WTC11 (cell line): ENCODE results near the gene ERBB4. TPM values are rescaled to one million over a fixed set of nuclear protein-coding genes. Genes with fewer than 3 reads are reported as not detected.

Source experiments
- ATAC-seq: fragments of 200-7000 bp; cut with Tn5 transposase; 2 replicates; pipeline ENCODE4 v1.10.0; 2021; ENCODE audit warnings: mild to moderate bottlenecking, moderate library complexity
- CTCF ChIA-PET: fragments of 300-600 bp; sonication (Branson Sonifier 250); formaldehyde crosslinking; loops from one replicate; lab custom pipeline; 2021; ENCODE audit warnings: antibody characterized with exemption; lab: Charles Lee
- POLR2A ChIA-PET: fragments of 350-600 bp; sonication (Branson Sonifier 250); formaldehyde crosslinking; loops from one replicate; lab custom pipeline; 2021; ENCODE audit warnings: antibody characterized with exemption; lab: Charles Lee
- DNase-seq: peaks from one replicate; pipeline ENCODE4 v3.0.0; 2021; ENCODE audit warnings: low spot score
- H3K27ac Mint-ChIP-seq: 2 replicates; pipeline ENCODE4 v1.8.0; 2021; ENCODE audit warnings: mixed read lengths
- H3K27me3 Mint-ChIP-seq: 2 replicates; pipeline ENCODE4 v1.8.0; 2021; ENCODE audit warnings: low read depth, mild to moderate bottlenecking, moderate library complexity, mixed read lengths
- H3K36me3 Mint-ChIP-seq: 2 replicates; pipeline ENCODE4 v1.8.0; 2021; ENCODE audit warnings: mixed read lengths
- H3K4me1 Mint-ChIP-seq: 2 replicates; pipeline ENCODE4 v1.8.0; 2022; ENCODE audit warnings: mixed read lengths
- H3K4me3 Mint-ChIP-seq: 2 replicates; pipeline ENCODE4 v1.8.0; 2021; ENCODE audit warnings: mild to moderate bottlenecking, moderate library complexity, mixed read lengths
- H3K9me3 Mint-ChIP-seq: 2 replicates; pipeline ENCODE4 v1.8.0; 2021; ENCODE audit warnings: mixed read lengths
- ATF1 ChIP-seq: sonication (generic); formaldehyde crosslinking; IDR thresholded peaks from 2 replicates; pipeline ENCODE4 v1.8.1; 2023; ENCODE audit warnings: mild to moderate bottlenecking, moderate library complexity, missing genetic modification reagents
- ATF3 ChIP-seq: sonication (generic); formaldehyde crosslinking; conservative IDR thresholded peaks from 2 replicates; pipeline ENCODE4 v1.8.1; 2022; ENCODE audit warnings: mild to moderate bottlenecking, missing genetic modification reagents
- ATF6 ChIP-seq: sonication (generic); formaldehyde crosslinking; IDR thresholded peaks from 2 replicates; pipeline ENCODE4 v1.8.1; 2023; ENCODE audit warnings: mild to moderate bottlenecking, missing genetic modification reagents
- CBFB ChIP-seq: sonication (generic); formaldehyde crosslinking; IDR thresholded peaks from 2 replicates; pipeline ENCODE4 v1.8.1; 2022; ENCODE audit warnings: mild to moderate bottlenecking, low read depth, missing genetic modification reagents
- CREB1 ChIP-seq: sonication (generic); formaldehyde crosslinking; IDR thresholded peaks from 2 replicates; pipeline ENCODE4 v1.8.0; 2023; ENCODE audit warnings: mild to moderate bottlenecking, missing genetic modification reagents
- CREM ChIP-seq: sonication (generic); formaldehyde crosslinking; IDR thresholded peaks from 2 replicates; pipeline ENCODE4 v1.8.1; 2022; ENCODE audit warnings: mild to moderate bottlenecking, missing genetic modification reagents, moderate library complexity
- EMX1 ChIP-seq: fragments of 250-450 bp; sonication (Bioruptor Pico); IDR thresholded peaks from 2 replicates; pipeline ENCODE4 v1.8.0; 2021; ENCODE audit warnings: mild to moderate bottlenecking
- ERG ChIP-seq: fragments of 250-450 bp; sonication (Bioruptor Pico); IDR thresholded peaks from 2 replicates; pipeline ENCODE4 v1.8.0; 2021; ENCODE audit warnings: mild to moderate bottlenecking
- GABPB1 ChIP-seq: sonication (generic); formaldehyde crosslinking; IDR thresholded peaks from 2 replicates; pipeline ENCODE4 v1.8.1; 2023; ENCODE audit warnings: mild to moderate bottlenecking, missing genetic modification reagents
- IRF2 ChIP-seq: sonication (generic); formaldehyde crosslinking; IDR thresholded peaks from 2 replicates; pipeline ENCODE4 v1.8.0; 2022; ENCODE audit warnings: low read depth, missing genetic modification reagents, borderline replicate concordance
- MLX ChIP-seq: sonication (generic); formaldehyde crosslinking; IDR thresholded peaks from 2 replicates; pipeline ENCODE4 v1.8.1; 2023; ENCODE audit warnings: mild to moderate bottlenecking, missing genetic modification reagents, moderate library complexity
- MYBL2 ChIP-seq: sonication (generic); formaldehyde crosslinking; IDR thresholded peaks from 2 replicates; pipeline ENCODE4 v1.8.1; 2023; ENCODE audit warnings: mild to moderate bottlenecking, moderate library complexity, missing genetic modification reagents
- NFE2L1 ChIP-seq: sonication (generic); formaldehyde crosslinking; IDR thresholded peaks from 2 replicates; pipeline ENCODE4 v1.8.1; 2023; ENCODE audit warnings: missing genetic modification reagents
- NR1H2 ChIP-seq: sonication (generic); formaldehyde crosslinking; IDR thresholded peaks from 2 replicates; pipeline ENCODE4 v1.9.0; 2021; ENCODE audit warnings: mild to moderate bottlenecking, moderate library complexity, missing genetic modification reagents
- OVOL2 ChIP-seq: fragments of 250-450 bp; sonication (Bioruptor Pico); IDR thresholded peaks from 2 replicates; pipeline ENCODE4 v1.9.0; 2021; ENCODE audit warnings: mild to moderate bottlenecking, borderline replicate concordance
- SP1 ChIP-seq: sonication (generic); formaldehyde crosslinking; conservative IDR thresholded peaks from 2 replicates; pipeline ENCODE4 v1.8.1; 2022; ENCODE audit warnings: missing genetic modification reagents
- STAT6 ChIP-seq: sonication (generic); formaldehyde crosslinking; conservative IDR thresholded peaks from 2 replicates; pipeline ENCODE4 v1.8.1; 2023; ENCODE audit warnings: mild to moderate bottlenecking, low read depth, missing genetic modification reagents, moderate library complexity
- TEAD1 ChIP-seq: sonication (generic); formaldehyde crosslinking; IDR thresholded peaks from 2 replicates; pipeline ENCODE4 v1.8.0; 2022; ENCODE audit warnings: mild to moderate bottlenecking, missing genetic modification reagents
- ZBTB21 ChIP-seq: sonication (generic); formaldehyde crosslinking; IDR thresholded peaks from 2 replicates; pipeline ENCODE4 v1.8.1; 2023; ENCODE audit warnings: mild to moderate bottlenecking, missing genetic modification reagents, borderline replicate concordance
- ZNF232 ChIP-seq: sonication (generic); formaldehyde crosslinking; IDR thresholded peaks from 2 replicates; pipeline ENCODE4 v1.8.0; 2022; ENCODE audit warnings: mild to moderate bottlenecking, missing genetic modification reagents
- ZNF263 ChIP-seq: sonication (generic); formaldehyde crosslinking; IDR thresholded peaks from 2 replicates; pipeline ENCODE4 v1.8.1; 2022; ENCODE audit warnings: low read depth, mild to moderate bottlenecking, moderate library complexity, missing genetic modification reagents
- ZNF416 ChIP-seq: fragments of 250-450 bp; sonication (Bioruptor Pico); IDR thresholded peaks from 2 replicates; pipeline ENCODE4 v1.9.0; 2021; ENCODE audit warnings: mild to moderate bottlenecking, inconsistent platforms
- ZSCAN18 ChIP-seq: fragments of 250-450 bp; sonication (Bioruptor Pico); IDR thresholded peaks from 2 replicates; pipeline ENCODE4 v2.1.2; 2022; ENCODE audit warnings: mild to moderate bottlenecking, moderate library complexity
- total RNA-seq: library from RNA; stranded (reverse); gene quantifications from 3 replicates; pipeline ENCODE4 v1.2.3, GENCODE V29; 2021

ERBB4 gene
- total RNA-seq, 1 experiment from 2014 or later, result 1.6 TPM

GRCh38 chr2:211730215-211730614, 808.4 kb downstream of the ERBB4 start:
- ChIA-PET POLR2A (no interaction called here), CTCF (no interaction called here)
- H3K9me3 Mint-ChIP-seq, result peaks cover 4% of the 10 kb centered on the region; the same call in 1 of the 2 replicates
- peaks cover 3% of the 10 kb centered on the region for H3K4me1 Mint-ChIP-seq
- H3K36me3 Mint-ChIP-seq, result no peaks in the 10 kb centered on the region
- no peak overlapping the region for H3K27ac Mint-ChIP-seq
- DNase-seq, result no peak
- no peak overlapping the region for H3K4me3 Mint-ChIP-seq
- ATAC-seq, result no peak
- no peaks in the 10 kb centered on the region for H3K27me3 Mint-ChIP-seq
- no peak for TF ChIP-seq NFE2L1

GRCh38 chr2:211729433-211729832, 809.2 kb downstream of the ERBB4 start:
- no peak for TF ChIP-seq ATF6 (CRISPR knock-in tag)
- no peak for TF ChIP-seq NFE2L1
- Mint-ChIP-seq H3K27me3 (no peaks in the 10 kb centered on the region), H3K27ac (no peak overlapping the region), H3K4me3 (no peak overlapping the region), H3K36me3 (no peaks in the 10 kb centered on the region), H3K4me1 (peaks cover 3% of the 10 kb centered on the region), H3K9me3 (peaks cover 4% of the 10 kb centered on the region; the same call in 1 of the 2 replicates)
- no peak for ATAC-seq
- CTCF ChIA-PET, result no interaction called here
- DNase-seq, result no peak
- POLR2A ChIA-PET, result no interaction called here

- DNase-seq, result no peak
- POLR2A ChIA-PET, result no interaction called here
Measured at GRCh38 chr2:211724933-211725332, 813.7 kb downstream of the ERBB4 start.

GRCh38 chr2:211723398-211723797, 815.2 kb downstream of the ERBB4 start:
- Mint-ChIP-seq H3K36me3 (no peaks in the 10 kb centered on the region), H3K4me3 (no peak overlapping the region)
- no peak for TF ChIP-seq EMX1 (CRISPR knock-in tag)
- no peak for TF ChIP-seq MYBL2 (CRISPR knock-in tag)
- TF ChIP-seq SP1 (CRISPR knock-in tag), result no peak
- TF ChIP-seq ZSCAN18 (CRISPR knock-in tag), result no peak
- no peak for TF ChIP-seq CREB1 (CRISPR knock-in tag)
- TF ChIP-seq STAT6 (CRISPR knock-in tag), result no peak
- no peak for TF ChIP-seq ERG
- TF ChIP-seq NR1H2 (CRISPR knock-in tag), result no peak
- no peak for TF ChIP-seq ZBTB21 (CRISPR knock-in tag)
- TF ChIP-seq OVOL2 (CRISPR knock-in tag), result no peak
- no peak for TF ChIP-seq ATF1 (CRISPR knock-in tag)
- TF ChIP-seq, all 79 proteins: peak for 0
- ChIA-PET POLR2A (no interaction called here), CTCF (interaction anchor here (1.1 kb wide), 1 partner anchor 22 kb away, joined by 3 read pairs; no protein-coding TSS in a partner anchor)
- Mint-ChIP-seq H3K27me3 (no peaks in the 10 kb centered on the region), H3K9me3 (no peaks in the 10 kb centered on the region), H3K27ac (no peak overlapping the region), H3K4me1 (no peaks in the 10 kb centered on the region; the same call in 1 of the 2 replicates)
- no peak for ATAC-seq
- DNase-seq, result no peak

More at GRCh38 chr2:211724933-211725332, 813.7 kb downstream of the ERBB4 start:
- ATAC-seq, result no peak
- Mint-ChIP-seq H3K36me3 (no peaks in the 10 kb centered on the region), H3K27ac (no peak overlapping the region), H3K4me3 (no peak overlapping the region), H3K9me3 (no peaks in the 10 kb centered on the region), H3K4me1 (no peaks in the 10 kb centered on the region; the same call in 1 of the 2 replicates), H3K27me3 (no peaks in the 10 kb centered on the region)
- CTCF ChIA-PET, result no interaction called here
- no peak for TF ChIP-seq GABPB1 (CRISPR knock-in tag)
- no peak for TF ChIP-seq ZNF416 (CRISPR knock-in tag)
- TF ChIP-seq ATF3 (CRISPR knock-in tag), result no peak
- TF ChIP-seq TEAD1 (CRISPR knock-in tag), result no peak
- no peak for TF ChIP-seq MLX (CRISPR knock-in tag)
- no peak for TF ChIP-seq CBFB (CRISPR knock-in tag)
- no peak for TF ChIP-seq ZNF232 (CRISPR knock-in tag)
- no peak for TF ChIP-seq OVOL2 (CRISPR knock-in tag)
- TF ChIP-seq CREM (CRISPR knock-in tag), result no peak
- no peak for TF ChIP-seq IRF2
- TF ChIP-seq ZNF263 (CRISPR knock-in tag), result no peak
